Ishikawa (cell line): ENCODE measurements around the gene CERS6.

Experiments used
- CEBPB ChIP-seq: IDR thresholded peaks from 2 replicates; pipeline ENCODE4 v1.6.1; 2012
- CREB1 ChIP-seq: IDR thresholded peaks from 2 replicates; pipeline ENCODE4 v1.6.1; 2012; ENCODE audit warnings: low read depth
- EGR1 ChIP-seq: IDR thresholded peaks from 2 replicates; pipeline ENCODE4 v1.6.1; 2012
- EP300 ChIP-seq: IDR thresholded peaks from 2 replicates; pipeline ENCODE4 v1.6.1; 2012; ENCODE audit warnings: borderline replicate concordance
- FOXM1 ChIP-seq: IDR thresholded peaks from 2 replicates; pipeline ENCODE4 v1.6.1; 2012; ENCODE audit warnings: low read depth, borderline replicate concordance
- NFIC ChIP-seq: IDR thresholded peaks from 2 replicates; pipeline ENCODE4 v1.6.1; 2012
- RAD21 ChIP-seq: IDR thresholded peaks from 2 replicates; pipeline ENCODE4 v1.6.1; 2012; ENCODE audit warnings: low read depth
- TAF1 ChIP-seq: IDR thresholded peaks from 2 replicates; pipeline ENCODE4 v1.6.1; 2012; ENCODE audit warnings: low read depth, mild to moderate bottlenecking
- TCF12 ChIP-seq: IDR thresholded peaks from 2 replicates; pipeline ENCODE4 v1.6.1; 2012; ENCODE audit warnings: low read depth
- TEAD4 ChIP-seq: IDR thresholded peaks from 2 replicates; pipeline ENCODE4 v1.6.1; 2012
- YY1 ChIP-seq: IDR thresholded peaks from 2 replicates; pipeline ENCODE4 v1.6.1; 2012; ENCODE audit warnings: low read depth
- TF ChIP-seq, protein P1 (sequence below): IDR thresholded peaks from 2 replicates; pipeline ENCODE4 v1.6.1; 2012; ENCODE audit warnings: low read depth, mild to moderate bottlenecking
- TF ChIP-seq, protein P2 (sequence below): IDR thresholded peaks from 2 replicates; pipeline ENCODE4 v1.6.1; 2012
- TF ChIP-seq, protein P3 (sequence below): IDR thresholded peaks from 2 replicates; pipeline ENCODE4 v1.6.1; 2012

DNA sequence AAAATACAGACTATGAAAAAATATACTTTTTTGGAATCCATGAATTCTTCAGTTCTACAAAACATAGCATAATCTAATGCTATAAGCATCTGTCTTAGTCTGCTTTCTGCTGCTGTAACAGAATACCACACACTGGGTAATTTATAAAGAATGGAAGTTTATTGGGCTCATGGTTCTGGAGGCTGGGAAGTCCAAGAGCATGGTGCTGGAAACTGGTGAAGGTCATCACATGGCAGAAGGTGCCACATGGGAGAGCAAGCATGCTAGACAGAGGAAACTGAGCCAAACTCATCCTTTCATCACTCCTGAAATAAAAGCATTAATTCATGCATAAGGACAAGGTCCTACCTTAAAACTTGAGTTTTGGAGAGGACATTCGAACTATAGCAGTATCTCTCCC lies 319.8 kb downstream of the CERS6 start:
- no peak for TF ChIP-seq TAF1
- no peak for TF ChIP-seq CREB1
- no peak for TF ChIP-seq RAD21
- no peak for TF ChIP-seq YY1
- no peak for TF ChIP-seq CEBPB
- TF ChIP-seq, protein P1, sequence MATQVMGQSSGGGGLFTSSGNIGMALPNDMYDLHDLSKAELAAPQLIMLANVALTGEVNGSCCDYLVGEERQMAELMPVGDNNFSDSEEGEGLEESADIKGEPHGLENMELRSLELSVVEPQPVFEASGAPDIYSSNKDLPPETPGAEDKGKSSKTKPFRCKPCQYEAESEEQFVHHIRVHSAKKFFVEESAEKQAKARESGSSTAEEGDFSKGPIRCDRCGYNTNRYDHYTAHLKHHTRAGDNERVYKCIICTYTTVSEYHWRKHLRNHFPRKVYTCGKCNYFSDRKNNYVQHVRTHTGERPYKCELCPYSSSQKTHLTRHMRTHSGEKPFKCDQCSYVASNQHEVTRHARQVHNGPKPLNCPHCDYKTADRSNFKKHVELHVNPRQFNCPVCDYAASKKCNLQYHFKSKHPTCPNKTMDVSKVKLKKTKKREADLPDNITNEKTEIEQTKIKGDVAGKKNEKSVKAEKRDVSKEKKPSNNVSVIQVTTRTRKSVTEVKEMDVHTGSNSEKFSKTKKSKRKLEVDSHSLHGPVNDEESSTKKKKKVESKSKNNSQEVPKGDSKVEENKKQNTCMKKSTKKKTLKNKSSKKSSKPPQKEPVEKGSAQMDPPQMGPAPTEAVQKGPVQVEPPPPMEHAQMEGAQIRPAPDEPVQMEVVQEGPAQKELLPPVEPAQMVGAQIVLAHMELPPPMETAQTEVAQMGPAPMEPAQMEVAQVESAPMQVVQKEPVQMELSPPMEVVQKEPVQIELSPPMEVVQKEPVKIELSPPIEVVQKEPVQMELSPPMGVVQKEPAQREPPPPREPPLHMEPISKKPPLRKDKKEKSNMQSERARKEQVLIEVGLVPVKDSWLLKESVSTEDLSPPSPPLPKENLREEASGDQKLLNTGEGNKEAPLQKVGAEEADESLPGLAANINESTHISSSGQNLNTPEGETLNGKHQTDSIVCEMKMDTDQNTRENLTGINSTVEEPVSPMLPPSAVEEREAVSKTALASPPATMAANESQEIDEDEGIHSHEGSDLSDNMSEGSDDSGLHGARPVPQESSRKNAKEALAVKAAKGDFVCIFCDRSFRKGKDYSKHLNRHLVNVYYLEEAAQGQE: no peak
- TF ChIP-seq EP300: no peak
- TF ChIP-seq NFIC: no peak
- TF ChIP-seq TCF12: no peak
- TF ChIP-seq TEAD4: no peak
- TF ChIP-seq, protein P2, sequence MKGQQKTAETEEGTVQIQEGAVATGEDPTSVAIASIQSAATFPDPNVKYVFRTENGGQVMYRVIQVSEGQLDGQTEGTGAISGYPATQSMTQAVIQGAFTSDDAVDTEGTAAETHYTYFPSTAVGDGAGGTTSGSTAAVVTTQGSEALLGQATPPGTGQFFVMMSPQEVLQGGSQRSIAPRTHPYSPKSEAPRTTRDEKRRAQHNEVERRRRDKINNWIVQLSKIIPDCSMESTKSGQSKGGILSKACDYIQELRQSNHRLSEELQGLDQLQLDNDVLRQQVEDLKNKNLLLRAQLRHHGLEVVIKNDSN: no peak
- TF ChIP-seq, protein P3, sequence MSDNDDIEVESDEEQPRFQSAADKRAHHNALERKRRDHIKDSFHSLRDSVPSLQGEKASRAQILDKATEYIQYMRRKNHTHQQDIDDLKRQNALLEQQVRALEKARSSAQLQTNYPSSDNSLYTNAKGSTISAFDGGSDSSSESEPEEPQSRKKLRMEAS: no peak
- TF ChIP-seq EGR1: no peak
- no peak for TF ChIP-seq FOXM1
